ENCODE results near the gene CFP. TPM values are rescaled to one million over a fixed set of nuclear protein-coding genes. Genes with fewer than 3 reads are reported as not detected.

Gene CFP
- polyA plus RNA-seq, 2 of the 4 experiments (the other 2 are of a cell fraction) = 0.14 to 0.54 TPM

DNA sequence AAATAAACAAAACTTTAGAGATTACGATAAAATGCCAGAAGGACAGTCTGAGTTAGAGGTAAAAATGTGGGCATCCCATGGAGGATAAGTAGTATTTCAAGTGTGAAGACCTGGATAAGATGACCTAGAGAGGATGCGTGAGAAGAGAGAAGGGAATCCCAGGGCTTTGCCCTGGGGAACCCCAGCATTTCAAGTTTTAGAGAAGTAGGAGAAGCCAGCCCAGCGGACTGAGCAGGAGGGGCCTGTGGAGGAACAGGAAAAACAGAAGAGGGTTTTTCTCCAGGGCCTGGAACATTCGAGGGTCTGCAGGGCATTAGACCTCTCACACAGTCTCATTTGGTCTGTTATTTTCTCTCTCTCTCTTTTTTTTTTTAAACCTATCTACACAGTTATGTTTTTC is 2.9 kb upstream of the CFP start:
- 90% methylated on average over 4 of the region's 4 CpGs for WGBS (ENCODE audit: missing lambda C conversion rate)
- no peak overlapping the region for H3K27ac ChIP-seq
- H3K9me3 ChIP-seq = no peaks in the 10 kb centered on the region
- H3K4me2 ChIP-seq = no peak overlapping the region
- no peak overlapping the region for H3K4me3 ChIP-seq
- ATAC-seq (no peak), DNase-seq (ENCODE audit: low read depth in 1 of 2, low spot score in 1 of 2) (no peak), FAIRE-seq (no peak)
- CTCF ChIA-PET = no interaction called here
- POLR2A ChIA-PET = no interaction called here
- TF ChIP-seq MAFK (IDR thresholded peaks at IDR 0.05; ENCODE audit: partially characterized antibody) (no peak), SREBF2 (IDR thresholded peaks at IDR 0.05) (no peak)
- H3K4me1 ChIP-seq = no peaks in the 10 kb centered on the region

GRCh38 chrX:47631676-47632075 is 1.9 kb upstream of the CFP start:
- Histone ChIP-seq H3K4me2 (no peak overlapping the region), H3K27ac (no peak overlapping the region), H3K4me1 (no peaks in the 10 kb centered on the region), H3K9me3 (no peaks in the 10 kb centered on the region), H3K4me3 (no peak overlapping the region)
- no peak for DNase-seq (ENCODE audit: low read depth in 1 of 2, low spot score in 1 of 2)
- POLR2A ChIA-PET = no interaction called here
- CTCF ChIA-PET = interaction anchor here (2.7 kb wide), 1 partner anchor 12 kb away, joined by 16 read pairs; no protein-coding TSS in a partner anchor
- TF ChIP-seq JUNB (IDR thresholded peaks at IDR 0.05) (no peak), SMC3 (IDR thresholded peaks at IDR 0.05) (no peak), NFE2L2 (conservative IDR thresholded peaks at IDR 0.05; ENCODE audit: low read length) (no peak), RCOR1 (IDR thresholded peaks at IDR 0.05; ENCODE audit: low read depth, low read length) (no peak), TFCP2L1 (CRISPR knock-in tag; IDR thresholded peaks at IDR 0.05) (no peak), FOSL2 (IDR thresholded peaks at IDR 0.05) (no peak), FOSL2 (CRISPR knock-in tag; IDR thresholded peaks at IDR 0.05) (no peak), CBX2 (IDR thresholded peaks at IDR 0.05; ENCODE audit: borderline replicate concordance, low read depth) (no peak), POLR2A (IDR thresholded peaks at IDR 0.05; ENCODE audit: low read length) (no peak), ESRRA (IDR thresholded peaks at IDR 0.05; ENCODE audit: borderline replicate concordance, low read length) (no peak), FOXS1 (CRISPR knock-in tag; IDR thresholded peaks at IDR 0.05) (no peak), HEYL (CRISPR knock-in tag; IDR thresholded peaks at IDR 0.05) (no peak)
- ATAC-seq = no peak
- 94% methylated on average over 5 of the region's 5 CpGs for WGBS (ENCODE audit: missing lambda C conversion rate)
- FAIRE-seq = no peak

DNA sequence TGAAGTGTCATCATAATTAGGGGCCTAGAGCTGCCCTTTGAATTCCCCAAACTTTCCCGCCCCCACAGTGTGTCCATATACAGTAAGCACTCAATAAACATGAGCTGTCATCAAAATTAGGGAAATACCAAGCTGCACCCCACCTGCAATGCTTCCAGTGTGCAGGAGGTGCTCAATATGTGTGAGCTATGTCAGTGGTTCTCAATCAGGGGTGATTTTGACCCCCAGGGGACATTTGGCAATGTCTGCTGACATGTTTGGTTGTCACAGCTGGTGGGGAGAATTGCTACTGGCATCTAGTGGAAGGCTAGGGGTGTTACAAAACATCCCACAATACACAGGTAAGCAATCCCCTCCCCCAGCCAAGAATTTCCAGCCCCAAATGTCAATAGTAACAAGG is 748 bp downstream of the CFP start:
- WGBS (ENCODE audit: missing lambda C conversion rate) = 78% methylated on average over 1 of the region's 1 CpG
- Histone ChIP-seq H3K4me3 (no peak overlapping the region), H3K27ac (no peak overlapping the region), H3K4me2 (no peak overlapping the region), H3K9me3 (no peaks in the 10 kb centered on the region), H3K4me1 (no peaks in the 10 kb centered on the region)
- ATAC-seq = no peak
- POLR2A ChIA-PET = no interaction called here
- FAIRE-seq = no peak
- CTCF ChIA-PET = interaction anchor here (0.6 to 1.4 kb wide), 4 partner anchors 9 to 88 kb away, joined by 3 to 4 read pairs (median 3); partner anchors contain the start of gene SYN1
- no peak for DNase-seq (ENCODE audit: low read depth in 1 of 2, low spot score in 1 of 2)
- TF ChIP-seq RAD21 (conservative IDR thresholded peaks at IDR 0.05 in 1 of 2, IDR thresholded peaks at IDR 0.05 in 1 of 2) = peak; percentile 5 to 15; a peak in 2 of 5 replicates
- no peak for TF ChIP-seq MAFK (IDR thresholded peaks at IDR 0.05; ENCODE audit: partially characterized antibody)

DNA sequence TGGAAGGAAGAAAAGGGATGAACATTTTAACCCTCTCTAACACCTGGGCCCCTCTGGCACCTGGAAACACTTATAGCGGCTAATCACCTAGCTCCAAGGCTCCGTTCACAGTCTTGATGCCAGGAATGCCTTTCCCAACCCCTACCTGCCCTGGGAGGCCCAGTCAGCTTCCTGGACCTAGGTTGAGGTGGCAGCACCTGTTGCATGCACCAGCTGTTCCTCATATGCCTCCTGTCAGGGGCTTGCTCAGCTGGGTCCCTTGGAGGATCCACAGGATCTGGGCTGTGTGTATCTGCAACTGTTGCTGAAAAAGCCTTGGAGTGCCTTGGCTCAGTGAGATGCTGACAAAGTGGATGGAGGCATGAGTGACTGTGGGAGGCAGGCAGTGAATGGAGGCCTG is 4.4 kb downstream of the CFP start:
- H3K4me3 ChIP-seq = no peak overlapping the region
- CTCF ChIA-PET = interaction anchor here (0.6 to 2.8 kb wide), 4 partner anchors 18 to 85 kb away, joined by 3 to 19 read pairs (median 4); no protein-coding TSS in a partner anchor
- no peaks in the 10 kb centered on the region for H3K9me3 ChIP-seq
- WGBS (ENCODE audit: missing lambda C conversion rate) = 96% methylated on average over 2 of the region's 2 CpGs
- POLR2A ChIA-PET = no interaction called here
- H3K27ac ChIP-seq = no peak overlapping the region
- no peak for TF ChIP-seq RNF2 (IDR thresholded peaks at IDR 0.05; ENCODE audit: borderline replicate concordance, low read depth)
- no peak for TF ChIP-seq HOXA7 (CRISPR knock-in tag; IDR thresholded peaks at IDR 0.05)
- no peak for TF ChIP-seq FOSB (CRISPR knock-in tag; IDR thresholded peaks at IDR 0.05)
- no peak for TF ChIP-seq HOXB5 (CRISPR knock-in tag; IDR thresholded peaks at IDR 0.05)
- TF ChIP-seq BHLHE40 (IDR thresholded peaks at IDR 0.05; ENCODE audit: low read depth, low read length) = no peak
- TF ChIP-seq, protein P1, sequence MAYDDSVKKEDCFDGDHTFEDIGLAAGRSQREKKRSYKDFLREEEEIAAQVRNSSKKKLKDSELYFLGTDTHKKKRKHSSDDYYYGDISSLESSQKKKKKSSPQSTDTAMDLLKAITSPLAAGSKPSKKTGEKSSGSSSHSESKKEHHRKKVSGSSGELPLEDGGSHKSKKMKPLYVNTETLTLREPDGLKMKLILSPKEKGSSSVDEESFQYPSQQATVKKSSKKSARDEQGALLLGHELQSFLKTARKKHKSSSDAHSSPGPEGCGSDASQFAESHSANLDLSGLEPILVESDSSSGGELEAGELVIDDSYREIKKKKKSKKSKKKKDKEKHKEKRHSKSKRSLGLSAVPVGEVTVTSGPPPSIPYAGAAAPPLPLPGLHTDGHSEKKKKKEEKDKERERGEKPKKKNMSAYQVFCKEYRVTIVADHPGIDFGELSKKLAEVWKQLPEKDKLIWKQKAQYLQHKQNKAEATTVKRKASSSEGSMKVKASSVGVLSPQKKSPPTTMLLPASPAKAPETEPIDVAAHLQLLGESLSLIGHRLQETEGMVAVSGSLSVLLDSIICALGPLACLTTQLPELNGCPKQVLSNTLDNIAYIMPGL (CRISPR knock-in tag; IDR thresholded peaks at IDR 0.05; ENCODE audit: borderline replicate concordance) = no peak
- no peak for TF ChIP-seq JUNB (IDR thresholded peaks at IDR 0.05)
- no peak for TF ChIP-seq E2F6 (IDR thresholded peaks at IDR 0.05; ENCODE audit: borderline replicate concordance, low read depth)
- no peak for TF ChIP-seq RFX5 (IDR thresholded peaks at IDR 0.05)
- TF ChIP-seq MAFK (IDR thresholded peaks at IDR 0.05; ENCODE audit: partially characterized antibody) = no peak
- no peak for TF ChIP-seq EHF (CRISPR knock-in tag; IDR thresholded peaks at IDR 0.05)
- ATAC-seq = no peak
- no peak for FAIRE-seq
- H3K4me2 ChIP-seq = no peak overlapping the region
- no peak for DNase-seq (ENCODE audit: low read depth in 1 of 2, low spot score in 1 of 2)
- no peaks in the 10 kb centered on the region for H3K4me1 ChIP-seq

Data from A549 (cell line).